WTC11 (cell line): ENCODE measurements around the gene MEIOSIN.

ENCODE experiments used
- ESRRA ChIP-seq: sonication (generic); formaldehyde crosslinking; IDR thresholded peaks from 2 replicates; pipeline ENCODE4 v1.8.1; 2022; ENCODE audit warnings: mild to moderate bottlenecking, missing genetic modification reagents, borderline replicate concordance
- ZBTB21 ChIP-seq: sonication (generic); formaldehyde crosslinking; IDR thresholded peaks from 2 replicates; pipeline ENCODE4 v1.8.1; 2023; ENCODE audit warnings: mild to moderate bottlenecking, missing genetic modification reagents, borderline replicate concordance
- ZNF121 ChIP-seq: sonication (generic); formaldehyde crosslinking; IDR thresholded peaks from 2 replicates; pipeline ENCODE4 v1.8.0; 2023; ENCODE audit warnings: missing genetic modification reagents
- ZNF317 ChIP-seq: sonication (generic); formaldehyde crosslinking; IDR thresholded peaks from 2 replicates; pipeline ENCODE4 v1.8.1; 2023; ENCODE audit warnings: low read depth, mild to moderate bottlenecking, moderate library complexity, missing genetic modification reagents, borderline replicate concordance
- ZNF416 ChIP-seq: fragments of 250-450 bp; sonication (Bioruptor Pico); IDR thresholded peaks from 2 replicates; pipeline ENCODE4 v1.9.0; 2021; ENCODE audit warnings: mild to moderate bottlenecking, inconsistent platforms
- TF ChIP-seq, protein P1 (sequence below): sonication (generic); formaldehyde crosslinking; IDR thresholded peaks from 2 replicates; pipeline ENCODE4 v1.8.0; 2022; ENCODE audit warnings: mild to moderate bottlenecking, missing genetic modification reagents
- TF ChIP-seq, protein P2 (sequence below): fragments of 200-600 bp; IDR thresholded peaks from 2 replicates; pipeline ENCODE4 v1.8.0; 2022; ENCODE audit warnings: antibody characterized with exemption
- TF ChIP-seq, protein P3 (sequence below): sonication (generic); formaldehyde crosslinking; IDR thresholded peaks from 2 replicates; pipeline ENCODE4 v1.8.1; 2023; ENCODE audit warnings: mild to moderate bottlenecking, moderate library complexity, missing genetic modification reagents
- TF ChIP-seq, protein P4 (sequence below): sonication (generic); formaldehyde crosslinking; IDR thresholded peaks from 2 replicates; pipeline ENCODE4 v1.8.0; 2022; ENCODE audit warnings: missing genetic modification reagents
- TF ChIP-seq, protein P5 (sequence below): sonication (generic); formaldehyde crosslinking; conservative IDR thresholded peaks from 2 replicates; pipeline ENCODE4 v1.8.1; 2022; ENCODE audit warnings: mild to moderate bottlenecking, missing genetic modification reagents

DNA sequence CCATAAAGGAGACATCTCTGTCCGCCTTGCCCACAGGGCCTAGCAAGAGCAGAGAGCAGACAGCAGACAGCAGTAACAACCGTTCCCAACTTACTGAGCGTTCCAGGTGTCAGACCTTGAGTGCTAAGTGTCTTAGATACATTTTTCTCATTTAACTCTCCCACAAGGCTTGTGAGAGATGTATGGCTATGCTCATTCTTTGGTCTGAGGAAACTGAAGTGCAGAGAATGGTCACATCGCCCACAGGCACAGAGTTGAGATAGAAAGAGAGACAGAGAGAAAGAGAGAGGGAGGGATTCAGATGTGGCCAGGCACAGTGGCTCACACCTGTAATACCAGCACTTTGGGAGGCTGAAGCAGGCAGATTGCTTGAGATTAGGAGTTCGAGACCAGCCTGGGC lies 14.3 kb downstream of the MEIOSIN start:
- no peak for TF ChIP-seq ZBTB21 (CRISPR knock-in tag)
- TF ChIP-seq, protein P1, sequence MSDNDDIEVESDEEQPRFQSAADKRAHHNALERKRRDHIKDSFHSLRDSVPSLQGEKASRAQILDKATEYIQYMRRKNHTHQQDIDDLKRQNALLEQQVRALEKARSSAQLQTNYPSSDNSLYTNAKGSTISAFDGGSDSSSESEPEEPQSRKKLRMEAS (CRISPR knock-in tag): no peak
- no peak for TF ChIP-seq ZNF416 (CRISPR knock-in tag)
- TF ChIP-seq ZNF121 (CRISPR knock-in tag): no peak
- TF ChIP-seq, protein P2, sequence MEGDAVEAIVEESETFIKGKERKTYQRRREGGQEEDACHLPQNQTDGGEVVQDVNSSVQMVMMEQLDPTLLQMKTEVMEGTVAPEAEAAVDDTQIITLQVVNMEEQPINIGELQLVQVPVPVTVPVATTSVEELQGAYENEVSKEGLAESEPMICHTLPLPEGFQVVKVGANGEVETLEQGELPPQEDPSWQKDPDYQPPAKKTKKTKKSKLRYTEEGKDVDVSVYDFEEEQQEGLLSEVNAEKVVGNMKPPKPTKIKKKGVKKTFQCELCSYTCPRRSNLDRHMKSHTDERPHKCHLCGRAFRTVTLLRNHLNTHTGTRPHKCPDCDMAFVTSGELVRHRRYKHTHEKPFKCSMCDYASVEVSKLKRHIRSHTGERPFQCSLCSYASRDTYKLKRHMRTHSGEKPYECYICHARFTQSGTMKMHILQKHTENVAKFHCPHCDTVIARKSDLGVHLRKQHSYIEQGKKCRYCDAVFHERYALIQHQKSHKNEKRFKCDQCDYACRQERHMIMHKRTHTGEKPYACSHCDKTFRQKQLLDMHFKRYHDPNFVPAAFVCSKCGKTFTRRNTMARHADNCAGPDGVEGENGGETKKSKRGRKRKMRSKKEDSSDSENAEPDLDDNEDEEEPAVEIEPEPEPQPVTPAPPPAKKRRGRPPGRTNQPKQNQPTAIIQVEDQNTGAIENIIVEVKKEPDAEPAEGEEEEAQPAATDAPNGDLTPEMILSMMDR: no peak
- TF ChIP-seq, protein P3, sequence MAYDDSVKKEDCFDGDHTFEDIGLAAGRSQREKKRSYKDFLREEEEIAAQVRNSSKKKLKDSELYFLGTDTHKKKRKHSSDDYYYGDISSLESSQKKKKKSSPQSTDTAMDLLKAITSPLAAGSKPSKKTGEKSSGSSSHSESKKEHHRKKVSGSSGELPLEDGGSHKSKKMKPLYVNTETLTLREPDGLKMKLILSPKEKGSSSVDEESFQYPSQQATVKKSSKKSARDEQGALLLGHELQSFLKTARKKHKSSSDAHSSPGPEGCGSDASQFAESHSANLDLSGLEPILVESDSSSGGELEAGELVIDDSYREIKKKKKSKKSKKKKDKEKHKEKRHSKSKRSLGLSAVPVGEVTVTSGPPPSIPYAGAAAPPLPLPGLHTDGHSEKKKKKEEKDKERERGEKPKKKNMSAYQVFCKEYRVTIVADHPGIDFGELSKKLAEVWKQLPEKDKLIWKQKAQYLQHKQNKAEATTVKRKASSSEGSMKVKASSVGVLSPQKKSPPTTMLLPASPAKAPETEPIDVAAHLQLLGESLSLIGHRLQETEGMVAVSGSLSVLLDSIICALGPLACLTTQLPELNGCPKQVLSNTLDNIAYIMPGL (CRISPR knock-in tag): no peak
- TF ChIP-seq, protein P4, sequence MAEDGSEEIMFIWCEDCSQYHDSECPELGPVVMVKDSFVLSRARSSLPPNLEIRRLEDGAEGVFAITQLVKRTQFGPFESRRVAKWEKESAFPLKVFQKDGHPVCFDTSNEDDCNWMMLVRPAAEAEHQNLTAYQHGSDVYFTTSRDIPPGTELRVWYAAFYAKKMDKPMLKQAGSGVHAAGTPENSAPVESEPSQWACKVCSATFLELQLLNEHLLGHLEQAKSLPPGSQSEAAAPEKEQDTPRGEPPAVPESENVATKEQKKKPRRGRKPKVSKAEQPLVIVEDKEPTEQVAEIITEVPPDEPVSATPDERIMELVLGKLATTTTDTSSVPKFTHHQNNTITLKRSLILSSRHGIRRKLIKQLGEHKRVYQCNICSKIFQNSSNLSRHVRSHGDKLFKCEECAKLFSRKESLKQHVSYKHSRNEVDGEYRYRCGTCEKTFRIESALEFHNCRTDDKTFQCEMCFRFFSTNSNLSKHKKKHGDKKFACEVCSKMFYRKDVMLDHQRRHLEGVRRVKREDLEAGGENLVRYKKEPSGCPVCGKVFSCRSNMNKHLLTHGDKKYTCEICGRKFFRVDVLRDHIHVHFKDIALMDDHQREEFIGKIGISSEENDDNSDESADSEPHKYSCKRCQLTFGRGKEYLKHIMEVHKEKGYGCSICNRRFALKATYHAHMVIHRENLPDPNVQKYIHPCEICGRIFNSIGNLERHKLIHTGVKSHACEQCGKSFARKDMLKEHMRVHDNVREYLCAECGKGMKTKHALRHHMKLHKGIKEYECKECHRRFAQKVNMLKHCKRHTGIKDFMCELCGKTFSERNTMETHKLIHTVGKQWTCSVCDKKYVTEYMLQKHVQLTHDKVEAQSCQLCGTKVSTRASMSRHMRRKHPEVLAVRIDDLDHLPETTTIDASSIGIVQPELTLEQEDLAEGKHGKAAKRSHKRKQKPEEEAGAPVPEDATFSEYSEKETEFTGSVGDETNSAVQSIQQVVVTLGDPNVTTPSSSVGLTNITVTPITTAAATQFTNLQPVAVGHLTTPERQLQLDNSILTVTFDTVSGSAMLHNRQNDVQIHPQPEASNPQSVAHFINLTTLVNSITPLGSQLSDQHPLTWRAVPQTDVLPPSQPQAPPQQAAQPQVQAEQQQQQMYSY: no peak
- no peak for TF ChIP-seq ZNF317
- TF ChIP-seq, protein P5, sequence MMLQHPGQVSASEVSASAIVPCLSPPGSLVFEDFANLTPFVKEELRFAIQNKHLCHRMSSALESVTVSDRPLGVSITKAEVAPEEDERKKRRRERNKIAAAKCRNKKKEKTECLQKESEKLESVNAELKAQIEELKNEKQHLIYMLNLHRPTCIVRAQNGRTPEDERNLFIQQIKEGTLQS: no peak
- TF ChIP-seq ESRRA (CRISPR knock-in tag): no peak
